Measurements from ENCODE around the gene EBF3.
A peak's percentile ranks its signal among the peaks of the same experiment; 100 is the strongest.

EBF3 gene

DNA sequence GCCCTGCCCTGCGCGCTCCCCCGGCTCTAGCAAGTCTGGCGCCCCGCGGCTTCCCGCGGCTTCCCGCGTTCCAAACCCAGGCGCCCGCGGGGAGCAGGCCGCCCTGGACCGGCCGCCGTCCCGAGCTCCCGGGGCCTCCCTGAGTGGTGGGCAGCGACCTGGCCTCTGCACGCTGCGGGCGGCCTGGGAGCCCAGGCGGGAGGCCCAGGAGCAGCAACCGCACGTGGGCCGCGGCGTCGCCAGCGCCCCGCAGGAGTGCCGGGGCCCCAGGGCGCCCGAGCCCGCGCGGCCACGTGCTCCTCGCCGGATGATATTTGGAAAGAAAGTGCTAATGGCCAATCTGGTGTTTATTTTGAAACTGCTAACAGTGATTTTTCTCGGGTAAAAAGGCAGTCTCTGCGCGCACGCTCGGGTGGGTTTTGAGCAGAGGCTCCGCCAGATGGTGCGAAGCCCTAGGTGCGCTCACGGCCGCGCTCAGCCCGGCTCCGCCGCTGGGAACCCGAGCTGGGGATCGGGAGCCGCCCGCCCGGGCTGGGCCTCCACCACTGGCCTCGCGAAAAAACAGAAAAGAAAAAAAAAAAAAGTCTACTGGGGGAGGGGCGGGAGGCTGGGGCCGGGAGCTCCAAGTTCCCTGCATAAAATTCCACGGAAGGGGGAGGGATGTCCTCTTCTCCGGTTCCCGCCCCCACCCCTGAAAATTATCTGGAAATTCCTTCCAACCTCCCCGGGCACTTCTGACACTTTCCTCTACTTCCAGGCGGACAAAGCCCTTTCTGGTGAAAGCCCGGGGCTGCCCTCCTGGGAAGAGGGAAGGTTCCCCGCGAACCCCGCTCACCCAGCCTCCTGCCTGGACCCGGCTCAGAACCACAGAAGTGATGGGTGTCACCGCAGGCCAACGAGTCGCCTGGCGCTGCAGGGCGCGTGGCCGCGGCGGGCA is 4.3 kb downstream of the EBF3 start:
- Mint-ChIP-seq H3K27me3 (peaks cover 84% of the 10 kb centered on the region), H3K4me3 (no peak overlapping the region), H3K36me3 (ENCODE audit: low read depth) (no peaks in the 10 kb centered on the region), H3K9me3 (no peaks in the 10 kb centered on the region), H3K4me1 (ENCODE audit: low read depth) (peaks cover 18% of the 10 kb centered on the region), H3K27ac (no peak overlapping the region)
- intact Hi-C loops (cut with micrococcal nuclease): no loop called here

- intact Hi-C loops (cut with micrococcal nuclease): no loop called here
- Mint-ChIP-seq H3K9me3 (no peaks in the 10 kb centered on the region), H3K4me3 (peak overlapping the region; percentile 9), H3K36me3 (ENCODE audit: low read depth) (no peaks in the 10 kb centered on the region), H3K27ac (no peak overlapping the region), H3K27me3 (peaks cover 81% of the 10 kb centered on the region), H3K4me1 (ENCODE audit: low read depth) (peaks cover 12% of the 10 kb centered on the region)
Measured at GRCh38 chr10:129958629-129959543, 5.2 kb downstream of the EBF3 start.

DNA sequence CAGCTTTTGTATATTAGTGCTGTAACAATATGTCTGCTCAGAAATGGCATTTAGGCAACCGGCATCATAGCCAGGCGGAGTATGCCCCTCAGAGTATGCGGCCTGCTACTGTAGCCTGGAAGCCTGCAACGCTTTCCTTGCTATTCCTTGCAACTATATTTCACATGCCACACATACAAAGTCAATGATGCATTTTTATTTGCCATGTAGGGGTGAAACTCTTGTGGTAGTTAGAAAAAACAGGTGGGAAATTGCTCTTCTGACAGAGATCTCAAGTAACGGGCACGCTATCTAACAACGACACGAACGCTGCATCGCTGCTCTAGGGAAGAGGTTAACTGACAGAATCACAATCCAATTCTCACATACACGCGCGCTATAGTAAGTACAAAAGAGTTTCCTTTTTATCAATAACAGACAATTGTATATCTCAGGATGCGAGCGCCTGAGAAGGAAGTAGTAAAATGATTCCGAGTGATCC is 5.9 kb downstream of the EBF3 start:
- H3K27me3 Mint-ChIP-seq: peaks cover 82% of the 10 kb centered on the region
- H3K4me1 Mint-ChIP-seq (ENCODE audit: low read depth): peaks cover 8% of the 10 kb centered on the region
- no peak overlapping the region for H3K27ac Mint-ChIP-seq
- H3K4me3 Mint-ChIP-seq: peak overlapping the region; percentile 9
- H3K9me3 Mint-ChIP-seq: no peaks in the 10 kb centered on the region
- intact Hi-C loops (cut with micrococcal nuclease): no loop called here
- no peaks in the 10 kb centered on the region for H3K36me3 Mint-ChIP-seq (ENCODE audit: low read depth)

GRCh38 chr10:129956876-129957673 is 7.0 kb downstream of the EBF3 start:
- intact Hi-C loops (cut with micrococcal nuclease): no loop called here
- Mint-ChIP-seq H3K9me3 (no peaks in the 10 kb centered on the region), H3K36me3 (ENCODE audit: low read depth) (no peaks in the 10 kb centered on the region), H3K27me3 (peaks cover 75% of the 10 kb centered on the region), H3K4me1 (ENCODE audit: low read depth) (no peaks in the 10 kb centered on the region), H3K4me3 (no peak overlapping the region), H3K27ac (no peak overlapping the region)

- Mint-ChIP-seq H3K27me3 (peaks cover 72% of the 10 kb centered on the region), H3K27ac (no peak overlapping the region), H3K36me3 (ENCODE audit: low read depth) (no peaks in the 10 kb centered on the region), H3K4me3 (no peak overlapping the region), H3K4me1 (ENCODE audit: low read depth) (no peaks in the 10 kb centered on the region), H3K9me3 (no peaks in the 10 kb centered on the region)
- intact Hi-C loops (cut with micrococcal nuclease): no loop called here
Measured at GRCh38 chr10:129956286-129956670, 7.8 kb downstream of the EBF3 start.

DNA sequence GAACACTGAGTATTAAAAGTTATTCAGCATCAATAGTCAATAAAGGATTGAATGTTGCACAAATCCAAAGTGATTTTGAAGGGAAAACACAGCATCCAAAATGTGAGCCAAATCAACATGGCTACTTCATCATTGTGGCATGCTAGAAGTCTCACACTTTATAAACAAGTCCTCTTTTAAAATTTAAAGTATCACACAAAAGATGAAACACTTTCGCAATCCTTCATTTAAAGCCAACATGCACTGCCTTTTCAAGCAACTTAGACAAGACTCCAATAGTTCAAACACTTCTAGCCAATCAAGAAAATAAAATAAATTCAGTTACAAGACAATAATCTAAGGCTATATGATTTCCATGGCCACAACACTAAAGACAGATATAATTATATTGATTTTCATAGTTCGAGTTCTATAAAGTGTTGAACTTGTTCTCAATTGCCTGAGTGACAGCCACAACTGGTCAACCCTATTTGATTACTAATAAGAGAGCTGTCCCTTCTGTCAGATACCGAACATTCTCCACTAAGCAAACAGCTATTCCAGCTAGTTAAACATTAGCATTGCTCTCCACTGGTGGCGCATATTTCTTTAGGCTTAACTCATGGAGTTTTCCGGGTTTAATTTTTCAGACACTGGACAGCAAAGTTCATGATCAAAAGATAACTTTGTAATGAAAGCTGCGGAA is 8.3 kb downstream of the EBF3 start:
- Mint-ChIP-seq H3K4me3 (no peak overlapping the region), H3K36me3 (ENCODE audit: low read depth) (no peaks in the 10 kb centered on the region), H3K27ac (no peak overlapping the region), H3K9me3 (no peaks in the 10 kb centered on the region), H3K27me3 (peaks cover 68% of the 10 kb centered on the region), H3K4me1 (ENCODE audit: low read depth) (no peaks in the 10 kb centered on the region)
- intact Hi-C loops (cut with micrococcal nuclease): no loop called here

DNA sequence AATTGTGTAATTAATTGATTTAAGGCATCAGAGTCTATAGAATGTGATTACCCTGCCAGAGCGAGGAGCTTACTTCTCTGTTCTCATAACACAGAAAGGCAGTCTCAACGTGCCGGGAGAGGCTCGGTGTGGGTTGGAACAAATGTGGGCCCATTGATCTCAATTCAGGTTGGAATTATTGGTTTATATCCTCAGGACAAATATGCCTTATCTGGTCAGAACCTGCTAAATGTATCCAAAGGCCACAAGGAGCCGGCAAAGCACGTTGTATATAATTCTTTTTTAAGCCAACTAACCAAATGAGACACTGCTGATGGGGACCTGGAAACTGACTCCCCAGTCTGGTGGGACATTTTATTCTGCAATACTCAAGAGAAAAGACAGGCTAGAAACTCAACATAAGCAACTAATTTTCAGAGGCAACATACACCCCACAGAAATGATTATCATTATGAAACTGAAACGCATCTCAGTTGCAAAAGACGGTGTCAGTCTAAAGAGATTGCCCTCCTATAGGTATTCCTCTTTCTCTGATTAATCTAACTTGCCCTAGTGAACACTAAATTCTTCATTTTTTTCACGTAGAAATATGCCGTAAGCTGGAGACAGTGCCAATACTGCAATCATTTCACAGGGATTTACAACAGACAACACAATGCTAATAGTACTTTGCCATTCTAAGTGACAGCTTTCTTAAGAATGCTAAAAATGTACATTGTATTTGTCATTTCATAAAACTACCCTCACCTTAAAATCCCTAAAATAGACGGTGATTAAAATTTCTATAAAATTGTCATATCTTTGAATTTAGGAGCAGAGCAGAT is 9.4 kb downstream of the EBF3 start:
- intact Hi-C loops (cut with micrococcal nuclease): no loop called here
- Mint-ChIP-seq H3K27me3 (peaks cover 64% of the 10 kb centered on the region), H3K4me1 (ENCODE audit: low read depth) (no peaks in the 10 kb centered on the region), H3K27ac (no peak overlapping the region), H3K36me3 (ENCODE audit: low read depth) (no peaks in the 10 kb centered on the region), H3K9me3 (no peaks in the 10 kb centered on the region), H3K4me3 (no peak overlapping the region)

- Mint-ChIP-seq H3K9me3 (no peaks in the 10 kb centered on the region), H3K4me1 (ENCODE audit: low read depth) (no peaks in the 10 kb centered on the region)
- intact Hi-C loops (cut with micrococcal nuclease): no loop called here
Measured at GRCh38 chr10:129953119-129954051, 10.7 kb downstream of the EBF3 start.

DNA sequence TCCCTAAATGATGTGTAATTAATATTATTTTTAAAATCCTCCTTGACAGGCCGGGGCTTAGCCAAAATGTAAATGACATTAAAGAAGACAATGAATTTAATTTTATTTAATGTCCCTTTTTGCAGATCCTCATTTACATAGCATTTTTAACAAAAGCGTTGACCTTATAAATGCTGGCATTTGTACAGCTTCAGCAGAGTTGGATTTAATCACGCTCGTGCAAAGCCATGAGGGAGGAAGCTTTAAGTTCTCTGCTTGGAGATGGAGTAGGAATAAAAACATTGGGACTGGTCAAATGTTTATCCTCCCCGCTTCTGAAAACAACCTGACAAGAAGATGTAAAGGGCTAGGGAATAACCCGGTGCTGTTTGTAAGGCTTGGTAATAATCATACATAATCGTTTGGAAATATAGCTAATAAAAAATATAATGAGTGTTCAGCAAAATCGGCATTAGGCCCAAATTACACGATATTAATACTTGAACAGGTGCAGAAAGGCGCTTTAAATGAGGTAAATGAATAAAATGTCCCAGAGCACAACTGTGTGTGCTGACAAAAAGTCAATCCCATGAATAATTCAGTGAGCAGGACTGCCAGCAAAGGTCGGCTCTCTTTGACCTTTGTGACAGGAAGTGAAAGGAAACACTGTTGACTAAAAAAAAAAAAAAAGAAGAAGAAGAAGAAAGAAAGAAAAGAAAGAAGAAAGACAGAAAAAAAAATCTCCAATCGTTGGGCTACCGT is 11.5 kb downstream of the EBF3 start:
- Mint-ChIP-seq H3K36me3 (ENCODE audit: low read depth) (no peaks in the 10 kb centered on the region), H3K27ac (no peak overlapping the region), H3K9me3 (no peaks in the 10 kb centered on the region), H3K27me3 (peaks cover 59% of the 10 kb centered on the region), H3K4me1 (ENCODE audit: low read depth) (no peaks in the 10 kb centered on the region), H3K4me3 (no peak overlapping the region)
- intact Hi-C loops (cut with micrococcal nuclease): no loop called here

More at GRCh38 chr10:129953119-129954051, 10.7 kb downstream of the EBF3 start:
- no peak overlapping the region for H3K4me3 Mint-ChIP-seq
- H3K27ac Mint-ChIP-seq: no peak overlapping the region
- H3K36me3 Mint-ChIP-seq (ENCODE audit: low read depth): no peaks in the 10 kb centered on the region
- H3K27me3 Mint-ChIP-seq: peaks cover 64% of the 10 kb centered on the region

DNA sequence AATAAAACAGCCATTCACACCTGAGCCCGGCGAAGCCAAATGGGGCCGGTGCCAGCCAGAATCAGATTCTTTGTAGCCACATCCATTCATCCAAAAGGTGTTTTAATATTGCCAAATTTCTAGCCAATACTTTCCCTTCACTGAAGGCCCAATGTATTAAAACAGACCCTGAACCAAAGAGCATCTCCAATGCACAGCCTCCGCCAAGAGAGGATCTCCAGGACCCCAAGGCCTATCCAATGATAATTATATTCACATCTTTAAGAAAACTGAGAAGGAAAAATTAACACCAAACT is 12.2 kb downstream of the EBF3 start:
- H3K9me3 Mint-ChIP-seq: no peaks in the 10 kb centered on the region
- intact Hi-C loops (cut with micrococcal nuclease): no loop called here
- H3K27ac Mint-ChIP-seq: no peak overlapping the region
- H3K27me3 Mint-ChIP-seq: peaks cover 53% of the 10 kb centered on the region
- H3K36me3 Mint-ChIP-seq (ENCODE audit: low read depth): no peaks in the 10 kb centered on the region
- no peaks in the 10 kb centered on the region for H3K4me1 Mint-ChIP-seq (ENCODE audit: low read depth)
- H3K4me3 Mint-ChIP-seq: no peak overlapping the region

DNA sequence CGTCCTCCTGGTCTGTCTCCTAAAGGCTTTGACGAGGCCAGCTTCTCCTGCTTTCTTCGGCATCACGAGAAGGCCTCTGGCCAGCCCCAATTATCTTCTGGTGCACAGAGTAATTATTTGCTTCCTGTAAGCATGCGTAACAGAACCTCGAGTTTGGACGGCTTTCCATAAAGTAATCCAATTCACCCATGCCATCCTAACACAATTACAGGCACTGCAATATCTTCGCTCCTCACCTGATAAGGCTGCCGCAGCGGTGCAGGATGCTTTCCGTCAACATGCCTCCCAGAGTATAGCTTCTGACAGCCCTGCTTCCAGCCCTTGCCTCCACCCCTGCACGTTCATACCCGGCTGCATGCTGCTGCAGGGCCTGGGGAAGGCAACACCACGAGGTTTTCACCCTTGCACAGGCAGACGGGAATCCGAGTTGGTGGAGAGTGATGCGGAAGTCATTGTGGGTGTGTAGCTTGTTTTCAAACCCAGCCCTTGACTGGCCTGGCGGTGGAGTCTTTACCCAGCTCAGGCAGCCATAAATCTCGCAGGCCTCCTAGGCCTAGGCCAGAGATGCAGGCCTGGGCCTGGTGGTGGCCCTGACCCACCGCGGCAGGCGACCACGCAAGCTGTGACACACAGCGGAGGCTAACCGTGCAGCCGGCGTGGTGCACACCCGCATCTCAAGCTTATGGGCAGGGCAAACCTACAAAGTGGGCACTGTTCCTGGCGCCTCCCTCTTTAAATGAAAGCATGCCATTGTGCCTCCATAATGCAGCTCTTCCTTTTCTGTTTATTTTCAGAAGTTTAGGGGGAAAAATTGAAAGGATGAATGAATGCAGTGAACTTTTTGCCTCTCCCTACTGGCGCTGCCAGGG is 12.7 kb downstream of the EBF3 start:
- Mint-ChIP-seq H3K4me3 (no peak overlapping the region), H3K36me3 (ENCODE audit: low read depth) (no peaks in the 10 kb centered on the region), H3K27ac (no peak overlapping the region), H3K4me1 (ENCODE audit: low read depth) (no peaks in the 10 kb centered on the region), H3K9me3 (no peaks in the 10 kb centered on the region), H3K27me3 (peaks cover 47% of the 10 kb centered on the region)
- intact Hi-C loops (cut with micrococcal nuclease): no loop called here

All from dendritic cell treated with granulocyte-macrophage colony-stimulating factor and Interleukin-4, amounts not matched to agents 40 ng/mL and 50 ng/mL, for 4 days (primary cell).